Erythroblast (primary cell): ENCODE measurements around the gene GOLPH3.

Experiments used
- GATA1 ChIP-seq: IDR thresholded peaks from 2 replicates; pipeline ENCODE4 v1.6.1; 2011; ENCODE audit warnings: low read depth, mild to moderate bottlenecking, control low read depth, low read length, moderate library complexity
- POLR2A ChIP-seq: IDR thresholded peaks from 2 replicates; pipeline ENCODE4 v1.6.1; 2011; ENCODE audit warnings: mild to moderate bottlenecking, low read length

DNA sequence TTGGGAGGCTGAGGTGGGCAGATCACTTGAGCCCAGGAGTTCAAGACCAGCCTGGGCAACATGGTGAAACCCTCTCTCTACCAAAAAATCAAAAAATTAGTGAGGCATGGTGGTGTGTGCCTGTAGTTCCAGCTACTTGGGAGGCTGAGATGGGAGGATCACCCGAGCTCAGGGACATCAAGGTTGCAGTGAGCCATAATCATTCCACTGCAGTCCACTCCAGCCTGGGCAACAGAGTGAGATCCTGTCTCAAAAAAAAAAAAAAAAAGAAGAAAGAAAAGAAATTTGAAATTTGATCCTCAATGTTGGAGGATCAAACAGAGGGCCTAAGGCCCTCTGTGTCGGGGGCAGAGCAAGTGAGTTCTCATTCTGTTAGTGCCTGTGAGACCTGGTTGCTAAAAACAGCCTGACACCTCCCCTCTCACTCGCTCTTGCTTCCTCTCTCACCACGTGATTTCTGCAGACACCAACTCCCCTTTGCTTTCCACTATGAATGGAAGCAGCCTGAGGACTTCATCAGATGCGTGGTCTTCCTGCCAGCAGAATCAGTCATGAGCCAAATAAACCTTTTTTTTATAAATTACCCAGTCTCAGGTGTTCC, 8.4 kb upstream of the GOLPH3 start:
- TF ChIP-seq POLR2A = no peak
- no peak for TF ChIP-seq GATA1
